ENCODE data around the gene DPYSL3.

- no peak for TF ChIP-seq POLR2A (IDR thresholded peaks at IDR 0.05)
- TF ChIP-seq, protein P1, sequence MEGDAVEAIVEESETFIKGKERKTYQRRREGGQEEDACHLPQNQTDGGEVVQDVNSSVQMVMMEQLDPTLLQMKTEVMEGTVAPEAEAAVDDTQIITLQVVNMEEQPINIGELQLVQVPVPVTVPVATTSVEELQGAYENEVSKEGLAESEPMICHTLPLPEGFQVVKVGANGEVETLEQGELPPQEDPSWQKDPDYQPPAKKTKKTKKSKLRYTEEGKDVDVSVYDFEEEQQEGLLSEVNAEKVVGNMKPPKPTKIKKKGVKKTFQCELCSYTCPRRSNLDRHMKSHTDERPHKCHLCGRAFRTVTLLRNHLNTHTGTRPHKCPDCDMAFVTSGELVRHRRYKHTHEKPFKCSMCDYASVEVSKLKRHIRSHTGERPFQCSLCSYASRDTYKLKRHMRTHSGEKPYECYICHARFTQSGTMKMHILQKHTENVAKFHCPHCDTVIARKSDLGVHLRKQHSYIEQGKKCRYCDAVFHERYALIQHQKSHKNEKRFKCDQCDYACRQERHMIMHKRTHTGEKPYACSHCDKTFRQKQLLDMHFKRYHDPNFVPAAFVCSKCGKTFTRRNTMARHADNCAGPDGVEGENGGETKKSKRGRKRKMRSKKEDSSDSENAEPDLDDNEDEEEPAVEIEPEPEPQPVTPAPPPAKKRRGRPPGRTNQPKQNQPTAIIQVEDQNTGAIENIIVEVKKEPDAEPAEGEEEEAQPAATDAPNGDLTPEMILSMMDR (IDR thresholded peaks at IDR 0.05) = no peak
Observed at GRCh38 chr5:147544556-147544955, 34.7 kb upstream of the DPYSL3 start.

All from Peyer's patch (tissue), 4 donors.